ENCODE measurements around the gene TEDC2.

DNA sequence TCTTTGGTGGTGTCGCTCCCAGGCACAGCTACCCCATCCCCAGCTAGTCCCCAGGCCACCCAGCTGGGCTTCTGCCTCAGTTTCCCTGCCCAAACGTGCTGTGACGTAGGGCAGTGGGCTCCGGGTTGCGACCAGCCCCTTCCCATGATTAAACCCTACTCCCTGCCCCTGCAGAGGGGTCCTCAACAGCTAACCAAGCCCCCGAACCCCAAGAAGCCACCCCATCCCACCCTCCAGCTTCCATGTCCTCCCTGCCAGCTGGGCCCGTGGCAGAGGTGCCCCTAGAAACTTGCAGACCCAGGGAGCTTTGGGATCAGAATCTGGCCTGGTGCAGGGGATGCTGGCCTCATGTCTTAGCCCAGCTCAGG lies 10.3 kb downstream of the TEDC2 start:
- TF ChIP-seq POLR2AphosphoS5 (IDR thresholded peaks at IDR 0.05) (no peak), CTCF (IDR thresholded peaks at IDR 0.05) (no peak)
